ENCODE data around the gene ENTPD2.

DNA sequence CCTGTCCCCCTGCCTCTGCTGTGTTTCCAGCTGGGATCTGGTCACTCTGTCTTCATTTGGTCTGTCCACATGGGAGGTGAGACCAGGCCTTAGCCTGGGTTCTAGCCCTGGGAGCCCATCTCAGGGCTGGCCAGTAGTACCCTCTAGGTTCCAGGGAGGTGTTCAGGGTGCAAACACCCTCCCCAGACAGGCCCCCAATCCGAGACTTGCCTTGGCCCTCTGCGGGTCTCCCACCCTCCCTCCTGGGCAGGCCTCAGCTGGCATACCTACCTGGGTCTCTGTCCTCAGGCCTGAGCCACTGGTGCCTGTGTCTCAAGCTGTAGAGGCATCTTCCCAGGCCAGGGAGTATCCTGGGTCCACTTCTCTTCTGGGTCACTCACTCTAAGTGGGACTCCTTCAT is 17.4 kb upstream of the ENTPD2 start:
- TF ChIP-seq, protein P1, sequence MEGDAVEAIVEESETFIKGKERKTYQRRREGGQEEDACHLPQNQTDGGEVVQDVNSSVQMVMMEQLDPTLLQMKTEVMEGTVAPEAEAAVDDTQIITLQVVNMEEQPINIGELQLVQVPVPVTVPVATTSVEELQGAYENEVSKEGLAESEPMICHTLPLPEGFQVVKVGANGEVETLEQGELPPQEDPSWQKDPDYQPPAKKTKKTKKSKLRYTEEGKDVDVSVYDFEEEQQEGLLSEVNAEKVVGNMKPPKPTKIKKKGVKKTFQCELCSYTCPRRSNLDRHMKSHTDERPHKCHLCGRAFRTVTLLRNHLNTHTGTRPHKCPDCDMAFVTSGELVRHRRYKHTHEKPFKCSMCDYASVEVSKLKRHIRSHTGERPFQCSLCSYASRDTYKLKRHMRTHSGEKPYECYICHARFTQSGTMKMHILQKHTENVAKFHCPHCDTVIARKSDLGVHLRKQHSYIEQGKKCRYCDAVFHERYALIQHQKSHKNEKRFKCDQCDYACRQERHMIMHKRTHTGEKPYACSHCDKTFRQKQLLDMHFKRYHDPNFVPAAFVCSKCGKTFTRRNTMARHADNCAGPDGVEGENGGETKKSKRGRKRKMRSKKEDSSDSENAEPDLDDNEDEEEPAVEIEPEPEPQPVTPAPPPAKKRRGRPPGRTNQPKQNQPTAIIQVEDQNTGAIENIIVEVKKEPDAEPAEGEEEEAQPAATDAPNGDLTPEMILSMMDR (conservative IDR thresholded peaks at IDR 0.05; ENCODE audit: low read depth in 2 of 2), result no peak
- TF ChIP-seq EZH2 (IDR thresholded peaks at IDR 0.05; ENCODE audit: low read depth, unreplicated experiment), result no peak
- TF ChIP-seq JUNB (IDR thresholded peaks at IDR 0.05; ENCODE audit: unreplicated experiment), result no peak
- no peak for TF ChIP-seq POLR2AphosphoS5 (IDR thresholded peaks at IDR 0.05; ENCODE audit: low read depth)
- TF ChIP-seq, protein P2, sequence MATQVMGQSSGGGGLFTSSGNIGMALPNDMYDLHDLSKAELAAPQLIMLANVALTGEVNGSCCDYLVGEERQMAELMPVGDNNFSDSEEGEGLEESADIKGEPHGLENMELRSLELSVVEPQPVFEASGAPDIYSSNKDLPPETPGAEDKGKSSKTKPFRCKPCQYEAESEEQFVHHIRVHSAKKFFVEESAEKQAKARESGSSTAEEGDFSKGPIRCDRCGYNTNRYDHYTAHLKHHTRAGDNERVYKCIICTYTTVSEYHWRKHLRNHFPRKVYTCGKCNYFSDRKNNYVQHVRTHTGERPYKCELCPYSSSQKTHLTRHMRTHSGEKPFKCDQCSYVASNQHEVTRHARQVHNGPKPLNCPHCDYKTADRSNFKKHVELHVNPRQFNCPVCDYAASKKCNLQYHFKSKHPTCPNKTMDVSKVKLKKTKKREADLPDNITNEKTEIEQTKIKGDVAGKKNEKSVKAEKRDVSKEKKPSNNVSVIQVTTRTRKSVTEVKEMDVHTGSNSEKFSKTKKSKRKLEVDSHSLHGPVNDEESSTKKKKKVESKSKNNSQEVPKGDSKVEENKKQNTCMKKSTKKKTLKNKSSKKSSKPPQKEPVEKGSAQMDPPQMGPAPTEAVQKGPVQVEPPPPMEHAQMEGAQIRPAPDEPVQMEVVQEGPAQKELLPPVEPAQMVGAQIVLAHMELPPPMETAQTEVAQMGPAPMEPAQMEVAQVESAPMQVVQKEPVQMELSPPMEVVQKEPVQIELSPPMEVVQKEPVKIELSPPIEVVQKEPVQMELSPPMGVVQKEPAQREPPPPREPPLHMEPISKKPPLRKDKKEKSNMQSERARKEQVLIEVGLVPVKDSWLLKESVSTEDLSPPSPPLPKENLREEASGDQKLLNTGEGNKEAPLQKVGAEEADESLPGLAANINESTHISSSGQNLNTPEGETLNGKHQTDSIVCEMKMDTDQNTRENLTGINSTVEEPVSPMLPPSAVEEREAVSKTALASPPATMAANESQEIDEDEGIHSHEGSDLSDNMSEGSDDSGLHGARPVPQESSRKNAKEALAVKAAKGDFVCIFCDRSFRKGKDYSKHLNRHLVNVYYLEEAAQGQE (IDR thresholded peaks at IDR 0.05; ENCODE audit: unreplicated experiment), result no peak
- no peak for TF ChIP-seq CREB1 (CRISPR knock-in tag; IDR thresholded peaks at IDR 0.05; ENCODE audit: low read depth)
- no peak for TF ChIP-seq EZH2phosphoT487 (IDR thresholded peaks at IDR 0.05; ENCODE audit: unreplicated experiment)
- no peak for TF ChIP-seq ZNF114 (CRISPR knock-in tag; IDR thresholded peaks at IDR 0.05)
- TF ChIP-seq, protein P3, sequence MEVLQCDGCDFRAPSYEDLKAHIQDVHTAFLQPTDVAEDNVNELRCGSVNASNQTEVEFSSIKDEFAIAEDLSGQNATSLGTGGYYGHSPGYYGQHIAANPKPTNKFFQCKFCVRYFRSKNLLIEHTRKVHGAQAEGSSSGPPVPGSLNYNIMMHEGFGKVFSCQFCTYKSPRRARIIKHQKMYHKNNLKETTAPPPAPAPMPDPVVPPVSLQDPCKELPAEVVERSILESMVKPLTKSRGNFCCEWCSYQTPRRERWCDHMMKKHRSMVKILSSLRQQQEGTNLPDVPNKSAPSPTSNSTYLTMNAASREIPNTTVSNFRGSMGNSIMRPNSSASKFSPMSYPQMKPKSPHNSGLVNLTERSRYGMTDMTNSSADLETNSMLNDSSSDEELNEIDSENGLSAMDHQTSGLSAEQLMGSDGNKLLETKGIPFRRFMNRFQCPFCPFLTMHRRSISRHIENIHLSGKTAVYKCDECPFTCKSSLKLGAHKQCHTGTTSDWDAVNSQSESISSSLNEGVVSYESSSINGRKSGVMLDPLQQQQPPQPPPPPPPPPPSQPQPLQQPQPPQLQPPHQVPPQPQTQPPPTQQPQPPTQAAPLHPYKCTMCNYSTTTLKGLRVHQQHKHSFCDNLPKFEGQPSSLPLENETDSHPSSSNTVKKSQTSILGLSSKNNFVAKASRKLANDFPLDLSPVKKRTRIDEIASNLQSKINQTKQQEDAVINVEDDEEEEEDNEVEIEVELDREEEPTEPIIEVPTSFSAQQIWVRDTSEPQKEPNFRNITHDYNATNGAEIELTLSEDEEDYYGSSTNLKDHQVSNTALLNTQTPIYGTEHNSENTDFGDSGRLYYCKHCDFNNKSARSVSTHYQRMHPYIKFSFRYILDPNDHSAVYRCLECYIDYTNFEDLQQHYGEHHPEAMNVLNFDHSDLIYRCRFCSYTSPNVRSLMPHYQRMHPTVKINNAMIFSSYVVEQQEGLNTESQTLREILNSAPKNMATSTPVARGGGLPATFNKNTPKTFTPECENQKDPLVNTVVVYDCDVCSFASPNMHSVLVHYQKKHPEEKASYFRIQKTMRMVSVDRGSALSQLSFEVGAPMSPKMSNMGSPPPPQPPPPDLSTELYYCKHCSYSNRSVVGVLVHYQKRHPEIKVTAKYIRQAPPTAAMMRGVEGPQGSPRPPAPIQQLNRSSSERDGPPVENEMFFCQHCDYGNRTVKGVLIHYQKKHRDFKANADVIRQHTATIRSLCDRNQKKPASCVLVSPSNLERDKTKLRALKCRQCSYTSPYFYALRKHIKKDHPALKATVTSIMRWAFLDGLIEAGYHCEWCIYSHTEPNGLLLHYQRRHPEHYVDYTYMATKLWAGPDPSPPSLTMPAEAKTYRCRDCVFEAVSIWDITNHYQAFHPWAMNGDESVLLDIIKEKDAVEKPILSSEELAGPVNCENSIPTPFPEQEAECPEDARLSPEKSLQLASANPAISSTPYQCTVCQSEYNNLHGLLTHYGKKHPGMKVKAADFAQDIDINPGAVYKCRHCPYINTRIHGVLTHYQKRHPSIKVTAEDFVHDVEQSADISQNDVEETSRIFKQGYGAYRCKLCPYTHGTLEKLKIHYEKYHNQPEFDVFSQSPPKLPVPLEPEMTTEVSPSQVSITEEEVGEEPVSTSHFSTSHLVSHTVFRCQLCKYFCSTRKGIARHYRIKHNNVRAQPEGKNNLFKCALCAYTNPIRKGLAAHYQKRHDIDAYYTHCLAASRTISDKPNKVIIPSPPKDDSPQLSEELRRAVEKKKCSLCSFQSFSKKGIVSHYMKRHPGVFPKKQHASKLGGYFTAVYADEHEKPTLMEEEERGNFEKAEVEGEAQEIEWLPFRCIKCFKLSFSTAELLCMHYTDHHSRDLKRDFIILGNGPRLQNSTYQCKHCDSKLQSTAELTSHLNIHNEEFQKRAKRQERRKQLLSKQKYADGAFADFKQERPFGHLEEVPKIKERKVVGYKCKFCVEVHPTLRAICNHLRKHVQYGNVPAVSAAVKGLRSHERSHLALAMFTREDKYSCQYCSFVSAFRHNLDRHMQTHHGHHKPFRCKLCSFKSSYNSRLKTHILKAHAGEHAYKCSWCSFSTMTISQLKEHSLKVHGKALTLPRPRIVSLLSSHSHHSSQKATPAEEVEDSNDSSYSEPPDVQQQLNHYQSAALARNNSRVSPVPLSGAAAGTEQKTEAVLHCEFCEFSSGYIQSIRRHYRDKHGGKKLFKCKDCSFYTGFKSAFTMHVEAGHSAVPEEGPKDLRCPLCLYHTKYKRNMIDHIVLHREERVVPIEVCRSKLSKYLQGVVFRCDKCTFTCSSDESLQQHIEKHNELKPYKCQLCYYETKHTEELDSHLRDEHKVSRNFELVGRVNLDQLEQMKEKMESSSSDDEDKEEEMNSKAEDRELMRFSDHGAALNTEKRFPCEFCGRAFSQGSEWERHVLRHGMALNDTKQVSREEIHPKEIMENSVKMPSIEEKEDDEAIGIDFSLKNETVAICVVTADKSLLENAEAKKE (CRISPR knock-in tag; IDR thresholded peaks at IDR 0.05), result no peak
- TF ChIP-seq ETS1 (IDR thresholded peaks at IDR 0.05), result no peak
